ENCODE data around the gene COL23A1.

COL23A1 gene

GRCh38 chr5:178590141-178590923 is at the start of gene COL23A1:
Gene COL23A1 (minus strand): TSS chr5:178590393.
- no peak for DNase-seq (ENCODE audit: low read depth)

GRCh38 chr5:178637356-178638074 is 47.3 kb upstream of the COL23A1 start:
- DNase-seq (ENCODE audit: low read depth) = no peak

- DNase-seq (ENCODE audit: low read depth) = no peak
These were observed 42.1 kb upstream of the COL23A1 start for GRCh38 chr5:178632285-178632684.

- DNase-seq (ENCODE audit: low read depth) = no peak
These were observed 40.8 kb upstream of the COL23A1 start for GRCh38 chr5:178630951-178631350.

GRCh38 chr5:178630475-178630930 is 40.3 kb upstream of the COL23A1 start:
- DNase-seq (ENCODE audit: low read depth) = no peak

GRCh38 chr5:178627259-178627598 is 37.0 kb upstream of the COL23A1 start:
- no peak for DNase-seq (ENCODE audit: low read depth)

- peak; percentile 92 for DNase-seq (ENCODE audit: low read depth)
These were observed 36.5 kb upstream of the COL23A1 start, which contains the start of gene CLK4 for GRCh38 chr5:178626484-178627258. Gene CLK4 (minus strand): TSS chr5:178627050. CDS start chr5:178623416, 3,634 bp downstream.

- DNase-seq (ENCODE audit: low read depth) = no peak
These were observed 35.7 kb upstream of the COL23A1 start for GRCh38 chr5:178625679-178626483.

- no peak for DNase-seq (ENCODE audit: low read depth)
These were observed 34.7 kb upstream of the COL23A1 start for GRCh38 chr5:178624631-178625546.

GRCh38 chr5:178622679-178623247 is 32.6 kb upstream of the COL23A1 start:
- DNase-seq (ENCODE audit: low read depth) = no peak

- no peak for DNase-seq (ENCODE audit: low read depth)
These were observed 29.2 kb upstream of the COL23A1 start for GRCh38 chr5:178619390-178619789.

- no peak for DNase-seq (ENCODE audit: low read depth)
These were observed 22.1 kb upstream of the COL23A1 start for GRCh38 chr5:178612299-178612698.

- no peak for DNase-seq (ENCODE audit: low read depth)
These were observed 16.1 kb upstream of the COL23A1 start for GRCh38 chr5:178606269-178606668.

- DNase-seq (ENCODE audit: low read depth) = no peak
These were observed 15.6 kb upstream of the COL23A1 start for GRCh38 chr5:178605788-178606187.

GRCh38 chr5:178602752-178603151 is 12.6 kb upstream of the COL23A1 start:
- DNase-seq (ENCODE audit: low read depth) = no peak

- DNase-seq (ENCODE audit: low read depth) = no peak
These were observed 5.6 kb upstream of the COL23A1 start for GRCh38 chr5:178595750-178596149.

GRCh38 chr5:178595150-178595549 is 5.0 kb upstream of the COL23A1 start:
- no peak for DNase-seq (ENCODE audit: low read depth)

GRCh38 chr5:178590924-178591423 is 781 bp upstream of the COL23A1 start:
- no peak for DNase-seq (ENCODE audit: low read depth)

GRCh38 chr5:178589180-178590140 is 733 bp downstream of the COL23A1 start:
- DNase-seq (ENCODE audit: low read depth) = no peak

Data from fibroblast of the conjunctiva (primary cell).